ENCODE results near the gene LRP2BP. TPM values are rescaled to one million over a fixed set of nuclear protein-coding genes. Genes with fewer than 3 reads are reported as not detected.

The LRP2BP gene
- total RNA-seq, 1 experiment from 2014 or later: 0.19 TPM

DNA sequence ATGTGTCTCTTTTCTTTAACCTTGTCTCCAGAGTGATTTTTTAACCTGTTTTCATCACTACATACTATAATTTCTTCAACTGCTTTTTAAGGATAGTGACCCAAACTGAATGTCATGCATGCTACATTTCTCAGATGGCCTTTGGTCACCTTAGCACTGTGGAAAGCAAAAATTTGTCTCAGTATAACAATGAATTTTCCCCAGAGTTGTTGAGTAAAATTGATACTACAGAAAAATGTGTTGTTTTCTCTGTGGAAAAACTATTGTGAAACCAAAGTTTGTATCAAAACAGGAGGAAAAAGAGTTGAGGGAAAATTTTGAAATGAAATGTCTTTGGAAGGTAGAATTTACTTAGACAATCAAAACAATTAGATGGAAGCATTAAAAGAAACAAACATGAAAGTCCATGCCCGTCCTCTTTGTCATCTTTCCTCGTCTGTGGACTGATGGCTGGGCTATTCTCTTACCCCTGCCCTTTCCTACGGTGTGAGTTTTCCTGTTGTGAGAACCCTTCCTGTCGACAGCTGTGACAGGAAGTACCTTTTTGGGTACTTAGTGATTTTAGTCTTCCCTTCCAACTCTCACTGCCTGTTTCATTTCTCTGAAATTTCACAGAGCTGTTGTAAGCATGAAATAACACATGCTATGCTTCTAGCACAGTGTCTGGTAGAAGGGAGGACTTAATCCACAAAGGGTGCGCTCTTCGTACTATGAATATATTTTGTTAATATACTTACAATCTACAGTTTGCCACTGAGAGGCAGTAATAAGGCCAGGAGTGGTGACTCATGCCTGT, 50.8 kb downstream of the LRP2BP start:
- intact Hi-C loops (cut with micrococcal nuclease; ENCODE audit: unreplicated experiment): no loop called here
- Histone ChIP-seq H3K4me3 (ENCODE audit: low read depth, low read length, poor library complexity, severe bottlenecking) (no peak overlapping the region), H3K36me3 (ENCODE audit: insufficient read depth, low read length, poor library complexity, severe bottlenecking) (no peaks in the 10 kb centered on the region), H3K9me3 (ENCODE audit: low read depth, low read length, poor library complexity, severe bottlenecking) (no peaks in the 10 kb centered on the region), H3K4me1 (ENCODE audit: insufficient read depth, low read length, poor library complexity, severe bottlenecking) (no peaks in the 10 kb centered on the region), H3K27me3 (replicated peaks; ENCODE audit: insufficient read depth, low read depth, low read length, poor library complexity) (no peaks in the 10 kb centered on the region), H3K27ac (ENCODE audit: low read depth, low read length, poor library complexity, severe bottlenecking) (no peak overlapping the region)
- BruUV-seq (replicated peaks): no TSS peak
- TF ChIP-seq EZH2 (IDR thresholded peaks at IDR 0.05; ENCODE audit: borderline replicate concordance, low read depth, low read length, poor library complexity, severe bottlenecking): no peak
- TF ChIP-seq, protein P1, sequence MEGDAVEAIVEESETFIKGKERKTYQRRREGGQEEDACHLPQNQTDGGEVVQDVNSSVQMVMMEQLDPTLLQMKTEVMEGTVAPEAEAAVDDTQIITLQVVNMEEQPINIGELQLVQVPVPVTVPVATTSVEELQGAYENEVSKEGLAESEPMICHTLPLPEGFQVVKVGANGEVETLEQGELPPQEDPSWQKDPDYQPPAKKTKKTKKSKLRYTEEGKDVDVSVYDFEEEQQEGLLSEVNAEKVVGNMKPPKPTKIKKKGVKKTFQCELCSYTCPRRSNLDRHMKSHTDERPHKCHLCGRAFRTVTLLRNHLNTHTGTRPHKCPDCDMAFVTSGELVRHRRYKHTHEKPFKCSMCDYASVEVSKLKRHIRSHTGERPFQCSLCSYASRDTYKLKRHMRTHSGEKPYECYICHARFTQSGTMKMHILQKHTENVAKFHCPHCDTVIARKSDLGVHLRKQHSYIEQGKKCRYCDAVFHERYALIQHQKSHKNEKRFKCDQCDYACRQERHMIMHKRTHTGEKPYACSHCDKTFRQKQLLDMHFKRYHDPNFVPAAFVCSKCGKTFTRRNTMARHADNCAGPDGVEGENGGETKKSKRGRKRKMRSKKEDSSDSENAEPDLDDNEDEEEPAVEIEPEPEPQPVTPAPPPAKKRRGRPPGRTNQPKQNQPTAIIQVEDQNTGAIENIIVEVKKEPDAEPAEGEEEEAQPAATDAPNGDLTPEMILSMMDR (conservative IDR thresholded peaks at IDR 0.05; ENCODE audit: low read depth, low read length): no peak
- ChIA-PET POLR2A (ENCODE audit: low non-redundant PET) (no interaction called here), CTCF (no interaction called here)
- DNase-seq (ENCODE audit: low spot score): no peak

DNA sequence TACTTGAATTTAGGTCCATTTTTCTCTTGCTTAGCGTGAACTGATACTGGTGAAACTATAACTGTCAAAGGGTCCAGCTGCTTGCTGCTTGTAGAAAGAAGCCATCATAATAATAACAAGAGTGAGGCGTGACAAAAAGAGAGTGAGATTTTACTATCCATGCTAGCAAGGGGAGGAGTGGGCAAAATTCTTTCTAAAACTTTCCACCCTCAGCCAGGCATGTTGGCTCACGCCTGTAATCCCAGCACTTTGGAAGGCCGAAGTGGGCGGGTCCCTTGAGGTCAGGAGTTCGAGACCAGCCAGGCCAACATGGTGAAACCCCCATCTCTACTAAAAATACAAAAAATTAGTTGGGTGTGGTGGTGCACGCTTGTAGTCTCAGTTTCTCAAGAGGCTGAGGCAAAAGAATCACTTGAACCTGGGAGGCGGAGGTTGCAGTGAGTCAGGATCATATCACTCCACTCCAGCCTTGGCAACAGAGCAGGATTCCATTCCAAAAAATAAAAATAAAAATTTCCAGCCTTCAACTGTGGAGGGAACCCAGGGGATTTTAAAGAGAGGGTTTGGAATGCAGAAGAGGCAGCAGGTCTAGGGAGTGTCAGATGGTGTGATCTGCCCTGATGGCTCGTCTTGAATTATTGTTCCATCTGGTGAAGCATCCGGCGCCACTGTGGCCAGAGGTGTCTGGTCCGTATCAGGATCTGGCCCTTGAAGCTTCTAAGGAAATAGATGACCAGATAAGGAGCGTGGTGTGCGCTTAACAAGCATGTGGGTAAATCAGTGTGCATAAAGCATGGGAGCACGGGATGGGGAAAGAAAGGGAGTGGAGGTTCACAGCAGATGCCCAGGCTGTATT, 51.8 kb downstream of the LRP2BP start:
- POLR2A ChIA-PET (ENCODE audit: low non-redundant PET): no interaction called here
- no TSS peak for BruUV-seq (replicated peaks)
- Histone ChIP-seq H3K9me3 (ENCODE audit: low read depth, low read length, poor library complexity, severe bottlenecking) (peaks cover 2% of the 10 kb centered on the region), H3K36me3 (ENCODE audit: insufficient read depth, low read length, poor library complexity, severe bottlenecking) (no peaks in the 10 kb centered on the region), H3K27me3 (replicated peaks; ENCODE audit: insufficient read depth, low read depth, low read length, poor library complexity) (no peaks in the 10 kb centered on the region), H3K4me3 (ENCODE audit: low read depth, low read length, poor library complexity, severe bottlenecking) (no peak overlapping the region), H3K27ac (ENCODE audit: low read depth, low read length, poor library complexity, severe bottlenecking) (no peak overlapping the region), H3K4me1 (ENCODE audit: insufficient read depth, low read length, poor library complexity, severe bottlenecking) (no peaks in the 10 kb centered on the region)
- no peak for TF ChIP-seq EZH2 (IDR thresholded peaks at IDR 0.05; ENCODE audit: borderline replicate concordance, low read depth, low read length, poor library complexity, severe bottlenecking)
- TF ChIP-seq, protein P1 (conservative IDR thresholded peaks at IDR 0.05; ENCODE audit: low read depth, low read length): no peak
- intact Hi-C loops (cut with micrococcal nuclease; ENCODE audit: unreplicated experiment): no loop called here
- DNase-seq (ENCODE audit: low spot score): no peak
- CTCF ChIA-PET: no interaction called here

DNA sequence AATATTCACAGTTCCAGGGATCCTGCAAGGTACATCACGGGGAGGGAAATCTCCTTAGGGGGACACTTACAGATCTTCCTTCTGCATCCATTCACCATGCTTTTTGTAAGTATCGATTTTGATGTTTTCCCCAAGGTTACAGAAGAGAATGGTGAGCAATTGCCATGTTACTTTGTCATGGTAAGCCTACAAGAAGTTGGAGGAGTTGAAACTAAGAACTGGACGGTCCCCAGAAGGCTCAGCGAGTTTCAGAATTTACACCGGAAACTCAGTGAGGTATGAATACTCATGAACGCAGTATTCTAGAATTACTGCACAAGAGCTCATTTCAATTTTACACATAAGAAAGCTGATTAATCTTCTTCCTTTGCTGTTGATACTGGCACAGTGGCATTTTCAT, 53.9 kb downstream of the LRP2BP start:
- peaks cover 8% of the 10 kb centered on the region for H3K9me3 ChIP-seq (ENCODE audit: low read depth, low read length, poor library complexity, severe bottlenecking)
- no peaks in the 10 kb centered on the region for H3K4me1 ChIP-seq (ENCODE audit: insufficient read depth, low read length, poor library complexity, severe bottlenecking)
- POLR2A ChIA-PET (ENCODE audit: low non-redundant PET): no interaction called here
- TF ChIP-seq, protein P1 (conservative IDR thresholded peaks at IDR 0.05; ENCODE audit: low read depth, low read length): no peak
- no peak for TF ChIP-seq EZH2 (IDR thresholded peaks at IDR 0.05; ENCODE audit: borderline replicate concordance, low read depth, low read length, poor library complexity, severe bottlenecking)
- CTCF ChIA-PET: no interaction called here
- H3K27ac ChIP-seq (ENCODE audit: low read depth, low read length, poor library complexity, severe bottlenecking): no peak overlapping the region
- H3K36me3 ChIP-seq (ENCODE audit: insufficient read depth, low read length, poor library complexity, severe bottlenecking): no peaks in the 10 kb centered on the region
- no TSS peak for BruUV-seq (replicated peaks)
- intact Hi-C loops (cut with micrococcal nuclease; ENCODE audit: unreplicated experiment): no loop called here
- H3K27me3 ChIP-seq (replicated peaks; ENCODE audit: insufficient read depth, low read depth, low read length, poor library complexity): no peaks in the 10 kb centered on the region
- DNase-seq (ENCODE audit: low spot score): no peak
- H3K4me3 ChIP-seq (ENCODE audit: low read depth, low read length, poor library complexity, severe bottlenecking): no peak overlapping the region

Measured in A673 (cell line).